Measurements from ENCODE around the gene TUT4.

TUT4 gene

GRCh38 chr1:52506349-52506748 lies 46.5 kb downstream of the TUT4 start:
- Histone ChIP-seq H3K4me3 (ENCODE audit: low read depth, low read length) (no peak overlapping the region), H3K27ac (ENCODE audit: low read depth, low read length) (no peak overlapping the region), H3K36me3 (ENCODE audit: control insufficient read depth, insufficient read depth, low read length) (peaks cover 24% of the 10 kb centered on the region), H3K9ac (ENCODE audit: low read depth, low read length) (no peak overlapping the region), H3K4me1 (ENCODE audit: control insufficient read depth, insufficient read depth, low read length) (no peaks in the 10 kb centered on the region), H3K9me3 (ENCODE audit: control insufficient read depth, insufficient read depth, low read length) (no peaks in the 10 kb centered on the region), H3K27me3 (ENCODE audit: control insufficient read depth, insufficient read depth, low read length) (no peaks in the 10 kb centered on the region)

- H3K27ac ChIP-seq (ENCODE audit: low read depth, low read length), result no peak overlapping the region
- H3K4me3 ChIP-seq (ENCODE audit: low read depth, low read length), result no peak overlapping the region
- no peaks in the 10 kb centered on the region for H3K9me3 ChIP-seq (ENCODE audit: control insufficient read depth, insufficient read depth, low read length)
- no peaks in the 10 kb centered on the region for H3K4me1 ChIP-seq (ENCODE audit: control insufficient read depth, insufficient read depth, low read length)
- no peak overlapping the region for H3K9ac ChIP-seq (ENCODE audit: low read depth, low read length)
- no peaks in the 10 kb centered on the region for H3K27me3 ChIP-seq (ENCODE audit: control insufficient read depth, insufficient read depth, low read length)
- peaks cover 24% of the 10 kb centered on the region for H3K36me3 ChIP-seq (ENCODE audit: control insufficient read depth, insufficient read depth, low read length)
These were observed 48.2 kb downstream of the TUT4 start for GRCh38 chr1:52504720-52505119.

GRCh38 chr1:52503706-52504105 lies 49.2 kb downstream of the TUT4 start:
- Histone ChIP-seq H3K4me3 (ENCODE audit: low read depth, low read length) (no peak overlapping the region), H3K27me3 (ENCODE audit: control insufficient read depth, insufficient read depth, low read length) (no peaks in the 10 kb centered on the region), H3K4me1 (ENCODE audit: control insufficient read depth, insufficient read depth, low read length) (no peaks in the 10 kb centered on the region), H3K36me3 (ENCODE audit: control insufficient read depth, insufficient read depth, low read length) (peaks cover 21% of the 10 kb centered on the region), H3K27ac (ENCODE audit: low read depth, low read length) (no peak overlapping the region), H3K9ac (ENCODE audit: low read depth, low read length) (no peak overlapping the region), H3K9me3 (ENCODE audit: control insufficient read depth, insufficient read depth, low read length) (no peaks in the 10 kb centered on the region)

- no peak overlapping the region for H3K9ac ChIP-seq (ENCODE audit: low read depth, low read length)
- H3K4me1 ChIP-seq (ENCODE audit: control insufficient read depth, insufficient read depth, low read length), result no peaks in the 10 kb centered on the region; the same call in 1 of the 2 replicates
- peaks cover 17% of the 10 kb centered on the region for H3K36me3 ChIP-seq (ENCODE audit: control insufficient read depth, insufficient read depth, low read length)
- no peak overlapping the region for H3K27ac ChIP-seq (ENCODE audit: low read depth, low read length)
- no peaks in the 10 kb centered on the region for H3K27me3 ChIP-seq (ENCODE audit: control insufficient read depth, insufficient read depth, low read length)
- H3K9me3 ChIP-seq (ENCODE audit: control insufficient read depth, insufficient read depth, low read length), result no peaks in the 10 kb centered on the region
- no peak overlapping the region for H3K4me3 ChIP-seq (ENCODE audit: low read depth, low read length)
These were observed 50.1 kb downstream of the TUT4 start for GRCh38 chr1:52502789-52503188.

GRCh38 chr1:52487632-52488031 lies 65.3 kb downstream of the TUT4 start:
- Histone ChIP-seq H3K36me3 (ENCODE audit: control insufficient read depth, insufficient read depth, low read length) (peaks cover 37% of the 10 kb centered on the region), H3K4me3 (ENCODE audit: low read depth, low read length) (no peak overlapping the region), H3K27me3 (ENCODE audit: control insufficient read depth, insufficient read depth, low read length) (no peaks in the 10 kb centered on the region), H3K4me1 (ENCODE audit: control insufficient read depth, insufficient read depth, low read length) (no peaks in the 10 kb centered on the region), H3K9ac (ENCODE audit: low read depth, low read length) (no peak overlapping the region), H3K9me3 (ENCODE audit: control insufficient read depth, insufficient read depth, low read length) (no peaks in the 10 kb centered on the region), H3K27ac (ENCODE audit: low read depth, low read length) (no peak overlapping the region)

- Histone ChIP-seq H3K4me3 (ENCODE audit: low read depth, low read length) (no peak overlapping the region), H3K36me3 (ENCODE audit: control insufficient read depth, insufficient read depth, low read length) (peaks cover 14% of the 10 kb centered on the region)
These were observed 70.4 kb downstream of the TUT4 start for GRCh38 chr1:52482326-52483004.

GRCh38 chr1:52479076-52479475 lies 73.8 kb downstream of the TUT4 start:
- H3K27me3 ChIP-seq (ENCODE audit: control insufficient read depth, insufficient read depth, low read length), result no peaks in the 10 kb centered on the region
- no peaks in the 10 kb centered on the region for H3K9me3 ChIP-seq (ENCODE audit: control insufficient read depth, insufficient read depth, low read length)
- no peak overlapping the region for H3K9ac ChIP-seq (ENCODE audit: low read depth, low read length)
- peaks cover 32% of the 10 kb centered on the region for H3K36me3 ChIP-seq (ENCODE audit: control insufficient read depth, insufficient read depth, low read length)
- no peaks in the 10 kb centered on the region for H3K4me1 ChIP-seq (ENCODE audit: control insufficient read depth, insufficient read depth, low read length)
- H3K27ac ChIP-seq (ENCODE audit: low read depth, low read length), result no peak overlapping the region
- H3K4me3 ChIP-seq (ENCODE audit: low read depth, low read length), result no peak overlapping the region

More at GRCh38 chr1:52482326-52483004, 70.4 kb downstream of the TUT4 start:
- Histone ChIP-seq H3K9ac (ENCODE audit: low read depth, low read length) (no peak overlapping the region), H3K27ac (ENCODE audit: low read depth, low read length) (no peak overlapping the region), H3K9me3 (ENCODE audit: control insufficient read depth, insufficient read depth, low read length) (no peaks in the 10 kb centered on the region), H3K4me1 (ENCODE audit: control insufficient read depth, insufficient read depth, low read length) (no peaks in the 10 kb centered on the region), H3K27me3 (ENCODE audit: control insufficient read depth, insufficient read depth, low read length) (no peaks in the 10 kb centered on the region)

- Histone ChIP-seq H3K36me3 (ENCODE audit: control insufficient read depth, insufficient read depth, low read length) (peaks cover 34% of the 10 kb centered on the region), H3K4me1 (ENCODE audit: control insufficient read depth, insufficient read depth, low read length) (no peaks in the 10 kb centered on the region), H3K4me3 (ENCODE audit: low read depth, low read length) (no peak overlapping the region), H3K9ac (ENCODE audit: low read depth, low read length) (no peak overlapping the region), H3K27me3 (ENCODE audit: control insufficient read depth, insufficient read depth, low read length) (no peaks in the 10 kb centered on the region), H3K27ac (ENCODE audit: low read depth, low read length) (no peak overlapping the region), H3K9me3 (ENCODE audit: control insufficient read depth, insufficient read depth, low read length) (no peaks in the 10 kb centered on the region)
These were observed 75.0 kb downstream of the TUT4 start for GRCh38 chr1:52477876-52478275.

GRCh38 chr1:52476943-52477342 lies 75.9 kb downstream of the TUT4 start:
- Histone ChIP-seq H3K4me1 (ENCODE audit: control insufficient read depth, insufficient read depth, low read length) (no peaks in the 10 kb centered on the region), H3K9ac (ENCODE audit: low read depth, low read length) (no peak overlapping the region), H3K27ac (ENCODE audit: low read depth, low read length) (no peak overlapping the region), H3K27me3 (ENCODE audit: control insufficient read depth, insufficient read depth, low read length) (no peaks in the 10 kb centered on the region), H3K36me3 (ENCODE audit: control insufficient read depth, insufficient read depth, low read length) (peaks cover 35% of the 10 kb centered on the region), H3K4me3 (ENCODE audit: low read depth, low read length) (no peak overlapping the region), H3K9me3 (ENCODE audit: control insufficient read depth, insufficient read depth, low read length) (no peaks in the 10 kb centered on the region)

- H3K36me3 ChIP-seq (ENCODE audit: control insufficient read depth, insufficient read depth, low read length), result peaks cover 38% of the 10 kb centered on the region
- no peaks in the 10 kb centered on the region for H3K9me3 ChIP-seq (ENCODE audit: control insufficient read depth, insufficient read depth, low read length)
- H3K27ac ChIP-seq (ENCODE audit: low read depth, low read length), result no peak overlapping the region
- H3K9ac ChIP-seq (ENCODE audit: low read depth, low read length), result no peak overlapping the region
- no peaks in the 10 kb centered on the region for H3K4me1 ChIP-seq (ENCODE audit: control insufficient read depth, insufficient read depth, low read length)
- H3K27me3 ChIP-seq (ENCODE audit: control insufficient read depth, insufficient read depth, low read length), result no peaks in the 10 kb centered on the region
- H3K4me3 ChIP-seq (ENCODE audit: low read depth, low read length), result no peak overlapping the region
These were observed 78.1 kb downstream of the TUT4 start for GRCh38 chr1:52474807-52475206.

GRCh38 chr1:52473039-52473438 lies 79.9 kb downstream of the TUT4 start:
- Histone ChIP-seq H3K27ac (ENCODE audit: low read depth, low read length) (no peak overlapping the region), H3K4me3 (ENCODE audit: low read depth, low read length) (no peak overlapping the region), H3K9me3 (ENCODE audit: control insufficient read depth, insufficient read depth, low read length) (no peaks in the 10 kb centered on the region), H3K9ac (ENCODE audit: low read depth, low read length) (no peak overlapping the region), H3K4me1 (ENCODE audit: control insufficient read depth, insufficient read depth, low read length) (no peaks in the 10 kb centered on the region), H3K36me3 (ENCODE audit: control insufficient read depth, insufficient read depth, low read length) (peaks cover 35% of the 10 kb centered on the region), H3K27me3 (ENCODE audit: control insufficient read depth, insufficient read depth, low read length) (no peaks in the 10 kb centered on the region)
